T1000 (cell line): ENCODE results near the gene KCNN1.
A peak's percentile ranks its signal among the peaks of the same experiment; 100 is the strongest.
"Not testable (repeated sequence)": the region's sequence is repeated elsewhere in the genome, so short reads cannot be mapped to it uniquely, and the experiment has no call there.

Experiments
- DNase-seq: peaks from one replicate; lab custom pipeline; 2025; ENCODE audit warnings: mixed read lengths; lab: John Stamatoyannopoulos, UW

KCNN1 gene

DNA sequence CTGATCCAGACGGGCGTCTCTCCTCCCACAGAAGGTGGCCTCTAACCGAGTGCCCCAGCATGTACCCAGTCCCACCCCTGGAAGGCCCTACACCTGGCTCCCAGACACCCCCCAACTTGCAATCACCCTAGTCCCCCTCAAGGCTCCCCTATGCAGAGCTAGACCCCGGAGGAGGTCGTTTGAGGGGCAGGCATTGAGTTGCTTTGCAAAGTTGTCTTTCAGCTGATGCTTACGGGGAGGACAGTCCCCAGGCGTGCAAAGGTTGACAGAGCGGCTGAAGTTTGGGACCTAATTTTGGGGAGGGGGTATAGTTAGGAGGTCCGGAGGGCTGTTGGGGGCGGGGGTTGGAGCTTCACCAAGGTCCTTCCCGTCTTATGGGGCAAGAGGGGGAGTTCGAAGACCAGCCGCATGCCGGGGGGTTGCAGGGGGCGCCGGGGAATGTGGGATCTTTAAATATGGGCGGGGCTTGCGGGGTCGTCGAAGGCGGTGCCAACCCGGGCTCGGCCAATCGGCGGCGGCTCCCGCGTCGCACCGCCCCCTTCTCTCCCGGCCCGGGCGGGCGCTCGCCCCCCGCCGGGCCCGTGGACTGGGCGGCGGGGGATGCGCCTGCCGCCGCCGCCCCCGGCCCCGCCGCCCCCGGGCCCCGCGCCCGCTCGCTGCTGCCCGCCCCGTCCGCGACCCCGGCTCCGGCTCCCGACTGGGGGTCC lies at the start of gene KCNN1:
TSS of gene KCNN1 (plus strand) at position 558 of the 707 bp plus-strand sequence. CDS start 6,782 bp downstream, outside the sequence.
- no peak for DNase-seq

GRCh38 chr19:17918151-17918550 lies 48.8 kb upstream of the KCNN1 start:
- not testable (repeated sequence) for DNase-seq

DNA sequence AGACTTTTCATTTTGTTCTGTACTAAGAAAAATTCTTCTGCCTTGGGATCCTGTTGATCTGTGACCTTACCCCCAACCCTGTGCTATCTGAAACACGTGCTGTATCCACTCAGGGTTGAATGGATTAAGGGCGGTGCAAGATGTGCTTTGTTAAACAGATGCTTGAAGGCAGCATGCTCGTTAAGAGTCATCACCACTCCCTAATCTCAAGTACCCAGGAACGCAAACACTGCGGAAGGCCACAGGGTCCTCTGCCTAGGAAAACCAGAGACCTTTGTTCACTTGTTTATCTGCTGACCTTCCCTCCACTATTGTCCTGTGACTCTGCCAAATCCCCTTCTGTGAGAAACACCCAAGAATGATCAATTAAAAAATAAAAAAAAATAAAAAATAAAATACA lies 47.8 kb upstream of the KCNN1 start:
- DNase-seq: not testable (repeated sequence)

DNA sequence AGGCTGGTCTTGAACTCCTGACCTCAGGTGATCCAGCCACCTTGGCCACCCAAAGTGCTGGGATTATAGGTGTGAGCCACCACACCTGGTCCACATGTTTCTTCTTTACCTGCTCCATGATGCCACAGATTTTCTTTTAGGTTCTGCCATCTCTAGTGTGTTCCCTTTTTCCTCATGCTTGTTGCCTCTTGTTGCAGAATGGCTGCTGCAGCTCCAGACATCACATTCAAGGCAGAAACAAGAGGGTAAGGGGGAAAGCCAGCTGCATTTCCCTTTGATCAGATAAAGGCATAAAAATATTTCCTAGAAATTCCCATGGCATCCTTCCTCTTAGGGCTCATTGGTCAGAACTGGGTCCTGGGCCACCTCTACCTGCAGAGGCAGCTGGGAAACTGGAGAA lies 46.4 kb upstream of the KCNN1 start:
- DNase-seq: no peak

DNA sequence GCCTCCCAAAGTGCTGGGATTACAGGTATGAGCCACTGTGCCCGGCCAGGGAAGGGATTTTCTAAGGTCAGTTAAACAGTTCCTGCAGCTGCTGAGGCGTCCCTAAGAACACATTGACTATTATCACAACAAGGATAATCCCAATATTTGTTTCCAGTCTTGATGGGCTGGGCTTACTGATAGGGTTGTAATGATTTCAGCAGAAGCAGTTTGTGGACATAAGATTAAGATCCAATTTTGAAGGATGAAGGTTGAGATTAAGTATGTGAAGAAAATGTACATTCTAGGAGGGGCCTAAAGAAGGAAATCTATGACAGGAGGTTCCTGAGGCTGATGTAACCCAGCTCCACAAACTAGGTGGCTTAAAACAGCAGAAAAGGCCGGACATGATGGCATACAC lies 44.8 kb upstream of the KCNN1 start:
- no peak for DNase-seq

DNA sequence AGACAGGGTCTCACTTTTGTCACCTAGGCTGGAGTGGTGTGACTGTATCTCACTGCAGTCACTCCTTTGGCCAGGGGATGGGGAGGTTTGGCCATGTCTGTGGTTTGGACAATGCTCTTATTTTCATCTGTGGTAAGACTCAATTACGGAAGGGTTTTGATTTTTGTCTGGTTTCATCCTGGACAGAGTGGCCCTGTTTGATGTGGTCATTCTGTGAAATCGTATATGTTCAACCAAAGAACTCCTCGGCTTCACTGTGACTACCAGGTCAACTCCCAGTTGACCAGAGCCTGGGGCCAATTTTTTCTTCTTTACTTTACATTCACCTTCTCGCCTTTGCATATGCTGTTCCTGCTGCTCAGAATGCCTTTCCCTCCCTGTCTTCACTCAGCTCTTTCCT lies 40.9 kb upstream of the KCNN1 start:
- no peak for DNase-seq

DNA sequence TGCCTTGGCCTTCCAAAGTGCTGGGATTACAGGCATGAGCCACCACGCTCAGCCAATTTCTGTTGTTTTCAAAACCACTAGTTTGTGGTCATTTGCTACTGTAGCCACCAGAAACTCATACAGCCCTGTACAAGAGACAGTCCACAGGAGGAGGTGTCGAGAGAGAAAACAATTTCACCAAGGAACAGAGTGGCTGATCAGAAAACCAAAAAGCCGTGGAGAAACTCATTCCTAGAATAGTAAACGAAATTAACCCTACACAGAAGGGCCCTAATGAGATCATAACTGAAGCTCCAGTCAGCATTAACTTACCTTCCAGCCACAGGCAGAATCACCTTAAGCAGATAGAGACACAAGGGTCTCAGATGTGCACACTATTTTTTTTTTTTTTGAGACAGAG lies 37.9 kb upstream of the KCNN1 start:
- DNase-seq: no peak

DNA sequence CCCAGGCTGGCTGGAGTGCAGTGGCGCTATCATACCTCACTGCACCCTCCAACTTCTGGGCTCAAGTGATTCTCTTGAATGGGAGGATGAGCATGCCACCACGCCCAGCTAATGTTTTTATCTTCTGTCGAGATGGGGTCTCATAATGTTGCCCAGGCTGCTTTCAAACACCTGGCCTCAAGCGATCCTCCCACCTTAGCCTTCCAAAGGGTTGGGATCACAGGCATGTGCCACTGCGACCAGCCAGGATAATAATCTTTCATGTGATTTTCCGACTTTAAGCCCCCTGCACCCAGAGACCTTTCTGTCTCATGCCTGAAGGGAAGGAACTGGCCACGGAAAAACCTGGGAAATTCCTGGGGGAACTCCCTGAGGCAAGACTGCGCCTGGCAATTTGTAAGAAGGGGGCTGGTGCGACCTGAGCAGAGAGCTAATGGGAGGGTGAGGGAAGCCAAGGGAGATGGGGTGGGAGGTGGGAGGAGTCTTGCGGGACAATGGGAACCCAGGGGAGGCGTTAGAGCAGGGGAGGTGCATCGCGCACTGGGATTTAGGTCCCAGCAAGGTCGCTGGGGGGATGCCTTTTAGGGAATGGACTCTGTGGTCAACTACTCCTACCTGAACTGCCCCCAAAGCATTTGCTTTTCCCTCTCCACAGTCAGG lies 35.2 kb upstream of the KCNN1 start:
- no peak for DNase-seq

DNA sequence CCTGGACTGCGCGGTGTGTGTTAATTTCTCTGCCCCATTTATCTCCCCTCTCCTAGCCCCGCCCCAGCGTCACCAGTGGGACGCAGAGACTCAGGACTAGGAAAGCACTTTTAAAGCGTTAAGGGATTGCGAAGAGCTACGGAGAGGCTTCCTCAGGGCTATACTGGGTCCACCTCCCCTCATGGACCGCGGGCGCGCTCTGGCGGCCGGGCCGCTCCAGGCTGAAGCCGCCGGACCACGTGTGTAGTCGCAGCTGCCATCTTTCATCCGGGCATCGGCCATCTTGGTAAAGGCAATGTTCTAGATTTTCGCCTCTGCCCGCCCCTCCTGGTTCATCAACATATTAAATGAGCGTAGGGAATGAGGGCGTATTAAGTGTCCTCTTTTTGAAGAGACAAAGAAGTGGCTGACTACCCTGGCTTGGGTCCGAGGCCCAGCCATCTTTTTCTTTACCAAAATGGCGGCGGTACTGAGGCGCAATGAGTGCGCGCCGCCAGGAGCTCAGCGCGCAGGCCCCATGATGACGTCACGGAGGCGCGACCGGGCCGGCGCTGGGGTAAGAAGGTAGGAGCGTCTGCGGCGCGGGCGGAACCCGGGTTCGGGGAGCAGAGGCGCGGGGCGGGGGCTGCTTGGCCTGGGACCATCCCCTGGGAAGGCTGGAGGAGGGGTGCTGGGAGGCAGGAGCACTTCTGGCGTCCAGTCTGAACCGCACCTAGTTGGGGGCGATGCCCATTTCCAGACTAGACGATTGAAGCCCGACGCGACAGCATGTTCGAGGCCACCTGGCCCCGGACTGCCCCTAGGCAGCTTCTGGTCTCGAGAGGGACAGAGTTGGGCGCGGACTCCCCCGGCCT lies 34.2 kb upstream of the KCNN1 start, which contains the start of gene CCDC124:
TSS of gene CCDC124 (plus strand) at position 531 of the 854 bp plus-strand sequence. CDS start 3,406 bp downstream, outside the sequence.
- peak; percentile 86 for DNase-seq

DNA sequence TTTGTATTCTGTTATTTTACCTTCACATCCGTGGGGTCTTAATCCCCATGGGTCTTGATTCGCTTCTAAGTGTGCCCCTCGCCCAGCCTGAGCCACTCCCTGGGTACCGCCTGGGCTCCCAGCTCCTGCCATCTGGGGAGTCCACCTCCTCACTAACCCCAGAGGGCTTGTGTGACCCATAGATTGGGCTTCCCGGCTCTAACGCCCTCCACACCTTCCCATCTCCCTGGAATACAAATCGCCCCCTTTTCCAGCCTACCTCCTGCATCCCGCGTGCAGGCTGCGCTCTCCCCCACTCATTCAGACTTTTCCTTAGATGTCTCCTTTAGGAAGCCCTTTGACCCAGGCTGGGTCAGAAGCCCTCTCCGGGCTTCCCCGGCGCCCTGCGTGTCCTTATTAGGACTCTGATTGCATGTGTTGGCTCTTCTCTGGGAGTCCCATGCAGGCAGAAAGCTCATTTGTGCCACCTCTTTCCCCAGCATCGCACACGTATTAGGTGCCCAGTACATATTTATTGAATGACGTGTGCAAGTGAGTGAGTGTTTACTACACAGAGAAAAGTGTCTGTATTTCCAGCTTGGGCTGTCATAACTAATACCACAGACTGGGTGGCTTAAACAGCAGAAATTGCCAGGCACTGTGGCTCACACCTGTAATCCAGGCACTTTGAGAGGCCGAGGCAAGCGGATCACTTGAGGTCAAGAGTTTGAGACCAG lies 33.3 kb upstream of the KCNN1 start:
- no peak for DNase-seq

- no peak for DNase-seq
Measured at GRCh38 chr19:17936379-17936778, 30.5 kb upstream of the KCNN1 start.

GRCh38 chr19:17937371-17937900 lies 29.5 kb upstream of the KCNN1 start:
- no peak for DNase-seq

- DNase-seq: peak; percentile 64
Measured at GRCh38 chr19:17938092-17938845, 28.6 kb upstream of the KCNN1 start.

- no peak for DNase-seq
Measured at GRCh38 chr19:17942181-17942580, 24.7 kb upstream of the KCNN1 start.

DNA sequence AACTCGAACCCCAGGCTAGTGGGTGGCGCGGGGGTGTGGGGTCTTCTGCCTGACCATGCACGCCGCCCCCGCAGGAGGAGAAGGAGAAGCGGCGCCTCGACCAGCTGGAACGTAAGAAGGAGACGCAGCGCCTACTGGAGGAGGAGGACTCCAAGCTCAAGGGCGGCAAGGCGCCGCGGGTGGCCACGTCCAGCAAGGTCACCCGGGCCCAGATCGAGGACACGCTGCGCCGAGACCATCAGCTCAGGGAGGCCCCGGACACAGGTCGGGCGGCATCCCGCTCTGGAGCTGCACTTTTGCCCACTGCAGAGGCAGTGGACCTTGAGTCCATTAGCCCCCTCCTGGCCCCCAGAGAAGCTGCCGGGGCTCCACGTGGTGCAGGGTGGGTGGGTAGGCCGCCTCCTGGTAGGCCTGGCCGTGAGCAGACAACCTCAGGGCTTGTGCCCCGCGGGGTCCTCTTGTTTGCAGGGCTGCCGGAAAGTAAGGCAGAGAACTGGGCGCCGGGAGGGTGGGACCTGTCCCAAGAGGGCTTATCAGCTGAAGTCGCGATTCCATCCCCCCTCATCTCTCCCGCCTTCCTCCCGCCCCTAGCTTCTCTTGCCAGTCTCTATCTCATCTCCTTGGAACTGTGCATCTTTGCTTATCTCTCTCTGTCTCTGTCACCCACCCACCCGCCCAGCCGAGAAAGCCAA lies 24.2 kb upstream of the KCNN1 start:
- no peak for DNase-seq

GRCh38 chr19:17943274-17944221 lies 23.4 kb upstream of the KCNN1 start:
- DNase-seq: no peak

GRCh38 chr19:17944301-17944700 lies 22.6 kb upstream of the KCNN1 start:
- no peak for DNase-seq

- DNase-seq: no peak
Measured at GRCh38 chr19:17946965-17947784, 19.7 kb upstream of the KCNN1 start.
